Activated CD4-positive, alpha-beta T cell treated with anti-CD3 and anti-CD28 coated beads, Interleukin-2, amount 50 U/mL, for 1 hour (primary cell): ENCODE results near the gene COPS2.
"Not testable (repeated sequence)": the region's sequence is repeated elsewhere in the genome, so short reads cannot be mapped to it uniquely, and the experiment has no call there.

Source experiments
- DNase-seq: peaks from one replicate; pipeline ENCODE4 v3.0.0-alpha.2; 2020

Gene COPS2

DNA sequence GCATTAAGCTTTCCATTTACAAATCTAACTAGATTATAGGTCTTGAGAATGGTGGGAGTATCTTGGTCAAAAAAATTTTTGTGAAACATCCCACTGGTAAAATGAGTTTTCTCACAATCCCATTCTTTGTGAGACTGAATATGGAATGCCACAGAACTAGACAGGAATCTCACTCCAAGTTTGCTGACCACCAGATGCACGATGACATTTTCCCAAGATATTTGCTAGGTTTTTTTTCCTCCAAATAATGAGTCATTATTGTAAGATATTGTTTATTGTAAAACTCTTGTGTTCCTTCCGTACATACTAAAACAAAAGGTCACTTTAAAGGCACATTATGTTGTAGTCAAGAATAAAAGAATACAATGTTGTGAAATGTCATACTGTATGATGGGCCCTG is 53.9 kb downstream of the COPS2 start:
- DNase-seq = no peak

DNA sequence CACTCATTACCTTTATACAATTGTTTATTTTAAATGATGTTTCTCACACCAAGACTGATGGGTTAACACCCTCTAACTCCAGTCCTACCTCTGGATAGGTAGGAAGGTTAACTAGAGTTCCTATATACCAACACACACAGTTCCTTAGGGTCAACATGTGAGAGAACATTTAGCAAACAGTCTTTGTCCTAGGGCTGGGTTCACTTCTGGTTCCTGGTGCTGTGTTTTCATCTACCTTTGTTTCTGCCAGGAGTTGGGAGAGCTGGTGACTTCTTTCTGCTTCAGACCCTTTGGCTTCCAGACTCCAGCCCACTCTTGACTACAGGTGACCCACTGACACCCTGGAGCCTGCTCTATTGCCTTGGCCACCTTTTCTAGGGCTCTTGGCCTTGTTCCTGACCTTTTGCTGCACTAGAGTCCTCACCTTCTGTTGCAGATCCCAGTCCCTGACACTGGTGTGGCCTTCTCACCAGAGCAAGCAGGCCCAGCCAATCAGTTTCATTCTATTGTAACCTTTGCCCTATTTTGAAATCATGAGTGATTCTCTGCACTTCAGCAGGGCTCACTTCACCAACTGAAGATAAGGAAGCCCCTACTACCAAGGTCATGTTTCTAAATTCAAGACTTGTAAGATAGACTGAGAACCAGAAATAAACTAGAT is 59.2 kb downstream of the COPS2 start:
- no peak for DNase-seq

DNA sequence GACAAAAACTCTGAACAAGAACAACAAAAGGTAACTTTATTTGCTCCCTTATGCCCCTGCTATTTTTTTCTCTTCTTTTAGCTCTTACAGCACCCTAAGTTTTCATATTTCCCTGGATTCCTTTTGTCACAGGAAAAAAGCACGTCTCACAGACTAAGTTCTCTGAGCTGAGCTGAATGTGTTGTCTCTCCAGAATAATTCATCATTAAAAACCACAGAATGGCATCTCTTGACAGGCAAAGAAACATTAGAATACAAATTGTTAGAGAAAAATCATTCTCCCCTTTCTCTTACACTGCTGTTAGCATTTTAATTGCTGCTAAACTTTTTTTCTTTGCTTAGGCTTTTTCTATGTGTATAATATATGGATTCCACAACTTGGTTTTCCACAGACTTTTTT is 60.5 kb downstream of the COPS2 start:
- no peak for DNase-seq

GRCh38 chr15:49093252-49094105 is 61.9 kb downstream of the COPS2 start:
- no peak for DNase-seq

- DNase-seq = no peak
Observed at GRCh38 chr15:49088996-49089395, 66.4 kb downstream of the COPS2 start.

GRCh38 chr15:49085696-49086459 is 69.5 kb downstream of the COPS2 start:
- DNase-seq = no peak

DNA sequence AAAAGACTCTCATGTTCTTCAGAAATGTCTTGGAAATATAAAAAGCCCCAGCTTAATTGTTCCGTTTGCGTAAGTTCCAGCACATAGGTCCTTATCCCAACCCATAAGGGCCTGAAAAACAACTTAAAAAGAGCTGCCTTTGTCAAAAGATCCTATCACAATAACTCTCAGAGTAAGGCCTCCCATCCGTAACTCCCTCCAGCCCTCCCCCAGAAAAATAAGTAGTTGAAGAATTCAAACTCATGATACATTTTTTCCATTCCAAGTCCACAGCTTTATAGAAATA is 71.2 kb downstream of the COPS2 start:
- DNase-seq = no peak

- no peak for DNase-seq
Observed at GRCh38 chr15:49083401-49084284, 71.8 kb downstream of the COPS2 start.

DNA sequence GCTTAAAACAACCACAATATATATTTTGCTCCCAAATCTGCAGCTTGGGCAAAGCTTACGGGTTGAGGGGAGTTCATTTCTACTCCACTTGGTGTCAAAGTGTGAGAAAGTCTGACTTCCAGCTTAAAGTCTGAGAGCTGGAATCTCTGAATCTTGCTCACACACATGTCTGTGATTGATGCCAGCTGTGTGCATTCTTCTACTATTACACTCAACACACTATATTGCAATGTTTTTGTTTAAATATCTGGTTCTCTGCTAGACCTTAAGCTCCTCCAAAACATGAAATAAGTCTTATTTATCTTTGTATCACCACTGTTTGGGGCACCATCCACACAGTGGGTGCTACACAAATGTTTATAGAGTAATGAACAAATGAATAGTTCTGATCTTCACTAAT is 72.4 kb downstream of the COPS2 start:
- no peak for DNase-seq

- DNase-seq = no peak
Observed at GRCh38 chr15:49079340-49080039, 75.9 kb downstream of the COPS2 start.

GRCh38 chr15:49075881-49076280 is 79.5 kb downstream of the COPS2 start:
- no peak for DNase-seq

DNA sequence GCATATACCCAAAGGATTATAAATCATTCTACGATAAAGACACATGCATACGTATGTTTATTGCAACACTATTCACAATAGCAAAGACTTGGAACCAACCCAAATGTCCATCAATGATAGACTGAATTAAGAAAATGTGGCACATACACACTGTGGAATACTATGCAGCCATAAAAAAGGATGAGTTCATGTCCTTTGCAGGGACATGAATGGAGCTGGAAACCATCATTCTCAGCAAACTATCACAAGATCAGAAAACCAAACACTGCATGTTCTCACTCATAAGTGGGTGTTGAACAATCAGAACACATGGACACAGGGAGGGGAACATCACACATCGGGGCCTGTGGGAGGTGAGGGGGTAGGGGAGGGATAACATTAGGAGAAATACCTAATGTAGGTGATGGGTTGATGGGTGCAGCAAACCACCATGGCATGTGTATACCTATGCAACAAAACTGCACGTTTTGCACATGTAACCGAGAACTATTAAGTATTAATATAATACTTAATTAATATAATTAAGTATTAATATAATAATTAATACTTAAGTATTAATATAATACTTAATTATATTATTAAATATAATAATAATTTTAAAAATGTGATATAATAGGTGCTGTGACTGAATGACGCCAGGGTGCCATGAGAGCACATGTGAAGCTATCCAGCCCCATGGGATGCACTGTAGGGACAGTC is 80.7 kb downstream of the COPS2 start:
- not testable (repeated sequence) for DNase-seq
